GM12878 (cell line): ENCODE measurements around the gene SRPRB. TPM values are rescaled to one million over a fixed set of nuclear protein-coding genes. Genes with fewer than 3 reads are reported as not detected.

ENCODE experiments used
- ATAC-seq: fragments of 200-7000 bp; cut with Tn5 transposase; 3 replicates; pipeline ENCODE4 v1.9.1; 2020; ENCODE audit warnings: mild to moderate bottlenecking, moderate library complexity
- BruUV-seq: library from RNA; stranded (reverse); fragments of 400-500 nt; replicated peaks from 2 replicates; lab custom pipeline; 2021; lab: Mats Ljungman, UMichigan
- CTCF ChIA-PET: fragments of 300-600 bp; sonication (Branson Sonifier 250); formaldehyde crosslinking; extraction: SDS; loops from one replicate; lab custom pipeline; 2021; ENCODE audit warnings: inconsistent platforms; lab: Yijun Ruan, JAX
- POLR2A ChIA-PET: fragments of 350-600 bp; formaldehyde crosslinking; extraction: SDS; loops from one replicate; lab custom pipeline; 2021; ENCODE audit warnings: inconsistent platforms; lab: Charles Lee
- RAD21 ChIA-PET: fragments of 300-600 bp; sonication (Branson Sonifier 250); formaldehyde crosslinking; loops from one replicate; lab custom pipeline; 2023; ENCODE audit warnings: antibody characterized with exemption; ENCODE audit not compliant: unreplicated experiment; lab: Charles Lee
- SMC1A ChIA-PET: fragments of 300-600 bp; sonication (Branson Sonifier 250); formaldehyde crosslinking; loops from one replicate; lab custom pipeline; 2023; ENCODE audit not compliant: unreplicated experiment, uncharacterized antibody; lab: Charles Lee
- DNase-seq: peaks from one replicate; pipeline ENCODE4 v3.0.0-alpha.2; 2011; ENCODE audit warnings: low read depth, low spot score
- FAIRE-seq: peaks from 3 replicates; lab custom pipeline; 2011; peaks lifted over from hg19 to GRCh38; lab: Jason Lieb, UNC
- H2AFZ ChIP-seq: 2 replicates; pipeline ENCODE4 v1.6.0; 2011; ENCODE audit warnings: low read depth, low read length, control low read depth; ENCODE audit not compliant: control insufficient read depth
- H3K27ac ChIP-seq: 2 replicates; pipeline ENCODE4 v1.5.1; 2011; ENCODE audit warnings: control low read depth; ENCODE audit not compliant: control insufficient read depth, insufficient read depth
- H3K27me3 ChIP-seq, 2 experiments: replicated peaks in 1 of 2; 2 replicates each; pipeline versions ENCODE4 v1.6.0 to v1.6.1; 2011; ENCODE audit warnings: low read length in 1 of 2; ENCODE audit not compliant: control insufficient read depth in 2 of 2, insufficient read depth in 2 of 2
- H3K36me3 ChIP-seq, 2 experiments: 2 replicates each; pipeline ENCODE4 v1.5.1; 2011; ENCODE audit warnings: low read length in 1 of 2; ENCODE audit not compliant: control insufficient read depth in 2 of 2, insufficient read depth in 2 of 2
- H3K4me1 ChIP-seq: 2 replicates; pipeline ENCODE4 v1.6.1; 2011; ENCODE audit warnings: mild to moderate bottlenecking, low read length, moderate library complexity, mixed read lengths; ENCODE audit not compliant: control insufficient read depth, insufficient read depth
- H3K4me2 ChIP-seq: 2 replicates; pipeline ENCODE4 v1.6.0; 2011; ENCODE audit warnings: control low read depth; ENCODE audit not compliant: control insufficient read depth, insufficient read depth
- H3K4me3 ChIP-seq: fragments of 200-600 bp; sonication (generic); 2 replicates; pipeline ENCODE4 v1.5.1; 2016
- H3K79me2 ChIP-seq: 2 replicates; pipeline ENCODE4 v1.6.0; 2011; ENCODE audit warnings: low read length; ENCODE audit not compliant: control insufficient read depth, insufficient read depth
- H3K9ac ChIP-seq: 2 replicates; pipeline ENCODE4 v1.8.0; 2011; ENCODE audit warnings: low read length, control low read depth, mixed read lengths; ENCODE audit not compliant: control insufficient read depth, insufficient read depth
- H3K9me3 ChIP-seq: replicated peaks from 3 replicates; pipeline ENCODE4 v1.5.1; 2011; ENCODE audit warnings: mild to moderate bottlenecking, low read length; ENCODE audit not compliant: control insufficient read depth, insufficient read depth
- H4K20me1 ChIP-seq: 2 replicates; pipeline ENCODE4 v1.6.0; 2011; ENCODE audit not compliant: control insufficient read depth, insufficient read depth
- BHLHE40 ChIP-seq, 2 experiments: fragments of 450-650 bp in 1 of 2; IDR thresholded peaks; 2 replicates each; pipeline ENCODE4 v1.6.1; 2011 to 2017; ENCODE audit warnings: low read depth in 2 of 2, borderline replicate concordance in 1 of 2, improper control_type of control experiment in 1 of 2, low read length in 1 of 2, mild to moderate bottlenecking in 1 of 2
- CHD4 ChIP-seq: fragments of 200-600 bp; sonication (generic); IDR thresholded peaks from 2 replicates; pipeline ENCODE4 v1.6.1; 2016; ENCODE audit warnings: mild to moderate bottlenecking
- GATAD2B ChIP-seq: fragments of 450-650 bp; conservative IDR thresholded peaks from 2 replicates; pipeline ENCODE4 v1.6.1; 2017; ENCODE audit warnings: low read depth, mild to moderate bottlenecking, moderate library complexity
- HDAC2 ChIP-seq: fragments of 200-600 bp; sonication (generic); IDR thresholded peaks from 2 replicates; pipeline ENCODE4 v1.6.1; 2017
- IKZF2 ChIP-seq, 2 experiments: fragments of 450-650 bp; IDR thresholded peaks; 2 replicates each; pipeline ENCODE4 v1.6.1; 2017; ENCODE audit warnings: mild to moderate bottlenecking in 2 of 2, moderate library complexity in 2 of 2
- NRF1 ChIP-seq: conservative IDR thresholded peaks from 2 replicates; pipeline ENCODE4 v1.6.1; 2011; ENCODE audit warnings: mild to moderate bottlenecking, low read depth, low read length, improper control_type of control experiment
- SMAD5 ChIP-seq: IDR thresholded peaks from 2 replicates; pipeline ENCODE4 v1.6.1; 2016; ENCODE audit warnings: antibody characterized with exemption, low read depth
- TARDBP ChIP-seq: IDR thresholded peaks from 2 replicates; pipeline ENCODE4 v1.6.1; 2016; ENCODE audit warnings: borderline replicate concordance
- YY1 ChIP-seq: IDR thresholded peaks from 2 replicates; pipeline ENCODE4 v1.6.1; 2011; ENCODE audit warnings: low read depth, mild to moderate bottlenecking, low read length
- ZNF274 ChIP-seq: IDR thresholded peaks from one replicate; pipeline ENCODE4 v1.8.0; 2011; ENCODE audit not compliant: insufficient read length, insufficient read depth
- ZZZ3 ChIP-seq: IDR thresholded peaks from 2 replicates; pipeline ENCODE4 v1.6.1; 2011; ENCODE audit warnings: low read depth; ENCODE audit not compliant: control insufficient read depth, insufficient read length
- WGBS: methylation state at CpG from one replicate; pipeline ENCODE4 v1.1.6; 2016; ENCODE audit warnings: low lambda C conversion rate; ENCODE audit not compliant: insufficient replicate concordance, insufficient coverage; ENCODE audit errors: missing lambda C conversion rate; 5-methylcytosine and 5-hydroxymethylcytosine counted together
- in situ Hi-C: fragments of 300-500 bp; cut with MboI; formaldehyde crosslinking; loops from 9 replicates; pipeline ENCODE4 v1.14.3; 2018; ENCODE audit warnings: mixed read lengths
- intact Hi-C: fragments of 100-400 bp; cut with micrococcal nuclease; formaldehyde crosslinking; loops from one replicate; pipeline ENCODE4 v1.14.2; 2022; ENCODE audit not compliant: unreplicated experiment
- polyA plus RNA-seq, 11 experiments: library from polyadenylated mRNA; depleted of rRNA in 4 of 11; unstranded in 6 of 11; stranded (reverse) in 5 of 11; fragments of >200 nt; fragmentation: Nextera tagmentation in 4 of 11; fragmentation: Illumina TruSeq in 1 of 11; extraction: Ambion mirVana in 4 of 11; extraction: Trizol in 1 of 11; gene quantifications; 1 replicate in 1 of 11; 2 replicates in 10 of 11; pipeline versions ENCODE4 v1.2.1 to v1.2.3, GENCODE V29; 2011 to 2016; ENCODE audit warnings: inconsistent platforms in 2 of 11, missing spikeins in 2 of 11, low read depth in 1 of 11
- total RNA-seq, 4 experiments: library from RNA; depleted of rRNA in 3 of 4; stranded (reverse); fragments of >200 nt in 3 of 4; fragmentation: Illumina TruSeq in 1 of 4; extraction: Trizol in 1 of 4; gene quantifications; 2 replicates each; pipeline versions ENCODE4 v1.2.1 to v1.2.3, GENCODE V29; 2013 to 2021
- TF ChIP-seq, protein P1 (sequence below): IDR thresholded peaks from 2 replicates; pipeline ENCODE4 v1.6.1; 2011; ENCODE audit warnings: borderline replicate concordance, low read depth, mild to moderate bottlenecking, moderate library complexity, low read length; ENCODE audit not compliant: insufficient read depth, poor library complexity, severe bottlenecking
- TF ChIP-seq, protein P2 (sequence below): fragments of 450-650 bp; formaldehyde crosslinking; IDR thresholded peaks from 2 replicates; pipeline ENCODE4 v1.5.0; 2022; ENCODE audit warnings: mild to moderate bottlenecking, missing genetic modification characterization
- TF ChIP-seq, protein P3 (sequence below): fragments of 450-650 bp; IDR thresholded peaks from 2 replicates; pipeline ENCODE4 v1.6.1; 2017; ENCODE audit warnings: borderline replicate concordance
- TF ChIP-seq, protein P4 (sequence below): IDR thresholded peaks from 2 replicates; pipeline ENCODE4 v1.6.1; 2012; ENCODE audit warnings: low read depth, low read length, improper control_type of control experiment

SRPRB gene
- total and polyA plus RNA-seq, 10 of the 15 experiments (the other 5 are each of a cell fraction or from before 2014, with no cell fraction given) = 30.6 to 107 (median 46.6) TPM

DNA sequence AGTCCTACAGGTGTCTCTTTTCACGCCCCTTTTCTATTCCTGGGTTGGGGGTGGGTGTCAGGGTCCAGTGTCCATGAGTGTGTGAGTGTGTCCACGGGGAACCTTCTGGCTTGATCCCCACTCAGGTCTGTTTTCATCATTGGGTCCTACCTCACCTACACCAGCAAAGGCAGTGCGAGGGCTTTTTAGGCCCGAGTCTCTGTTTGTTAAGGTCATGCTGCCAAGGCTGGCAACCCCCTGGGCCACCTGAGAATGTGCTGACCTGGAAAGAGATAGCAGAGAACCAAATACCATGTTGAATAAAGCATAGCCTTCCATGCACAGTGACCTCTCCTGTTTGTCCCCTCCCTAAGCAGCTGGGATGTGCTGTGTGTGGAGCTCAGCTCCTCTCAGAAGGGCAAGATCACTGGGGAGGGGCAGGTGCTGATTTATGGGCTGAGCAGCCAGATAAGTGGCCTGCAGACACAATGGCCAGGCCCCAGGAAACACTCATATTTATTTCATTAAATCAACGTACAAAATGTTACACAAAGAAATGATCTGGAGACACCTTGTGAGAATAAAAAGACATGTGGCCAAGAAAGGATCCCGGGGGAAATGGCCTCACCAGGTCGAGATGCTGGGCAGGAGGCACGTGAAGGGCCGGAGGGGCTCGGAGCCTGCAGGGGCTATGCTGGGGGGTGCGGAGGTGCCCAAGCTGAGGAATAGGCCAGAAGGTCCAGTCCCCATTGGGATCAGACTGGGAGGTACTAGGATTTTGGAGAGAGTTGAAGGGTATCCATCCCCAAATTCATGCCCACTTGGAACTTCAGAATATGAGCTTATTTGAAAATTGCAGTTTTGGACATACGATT lies 54.0 kb downstream of the SRPRB start:
- no peaks in the 10 kb centered on the region for H3K36me3 ChIP-seq
- no peaks in the 10 kb centered on the region; a peak in 2 of 4 replicates for H3K27me3 ChIP-seq
- SMC1A ChIA-PET = no interaction called here
- WGBS = 48% methylated on average over 12 of the region's 12 CpGs
- H4K20me1 ChIP-seq = no peaks in the 10 kb centered on the region
- no peak for TF ChIP-seq YY1
- TF ChIP-seq ZNF274 = no peak
- TF ChIP-seq, protein P1, sequence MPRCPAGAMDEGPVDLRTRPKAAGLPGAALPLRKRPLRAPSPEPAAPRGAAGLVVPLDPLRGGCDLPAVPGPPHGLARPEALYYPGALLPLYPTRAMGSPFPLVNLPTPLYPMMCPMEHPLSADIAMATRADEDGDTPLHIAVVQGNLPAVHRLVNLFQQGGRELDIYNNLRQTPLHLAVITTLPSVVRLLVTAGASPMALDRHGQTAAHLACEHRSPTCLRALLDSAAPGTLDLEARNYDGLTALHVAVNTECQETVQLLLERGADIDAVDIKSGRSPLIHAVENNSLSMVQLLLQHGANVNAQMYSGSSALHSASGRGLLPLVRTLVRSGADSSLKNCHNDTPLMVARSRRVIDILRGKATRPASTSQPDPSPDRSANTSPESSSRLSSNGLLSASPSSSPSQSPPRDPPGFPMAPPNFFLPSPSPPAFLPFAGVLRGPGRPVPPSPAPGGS = no peak
- no peak for TF ChIP-seq ZZZ3
- TF ChIP-seq TARDBP = no peak
- TF ChIP-seq HDAC2 = no peak
- TF ChIP-seq SMAD5 = no peak
- no peak for TF ChIP-seq BHLHE40 (IDR thresholded peaks at IDR 0.05; ENCODE audit: borderline replicate concordance in 1 of 2, low read depth in 2 of 2, low read length in 1 of 2)
- TF ChIP-seq CHD4 = no peak
- TF ChIP-seq, protein P2, sequence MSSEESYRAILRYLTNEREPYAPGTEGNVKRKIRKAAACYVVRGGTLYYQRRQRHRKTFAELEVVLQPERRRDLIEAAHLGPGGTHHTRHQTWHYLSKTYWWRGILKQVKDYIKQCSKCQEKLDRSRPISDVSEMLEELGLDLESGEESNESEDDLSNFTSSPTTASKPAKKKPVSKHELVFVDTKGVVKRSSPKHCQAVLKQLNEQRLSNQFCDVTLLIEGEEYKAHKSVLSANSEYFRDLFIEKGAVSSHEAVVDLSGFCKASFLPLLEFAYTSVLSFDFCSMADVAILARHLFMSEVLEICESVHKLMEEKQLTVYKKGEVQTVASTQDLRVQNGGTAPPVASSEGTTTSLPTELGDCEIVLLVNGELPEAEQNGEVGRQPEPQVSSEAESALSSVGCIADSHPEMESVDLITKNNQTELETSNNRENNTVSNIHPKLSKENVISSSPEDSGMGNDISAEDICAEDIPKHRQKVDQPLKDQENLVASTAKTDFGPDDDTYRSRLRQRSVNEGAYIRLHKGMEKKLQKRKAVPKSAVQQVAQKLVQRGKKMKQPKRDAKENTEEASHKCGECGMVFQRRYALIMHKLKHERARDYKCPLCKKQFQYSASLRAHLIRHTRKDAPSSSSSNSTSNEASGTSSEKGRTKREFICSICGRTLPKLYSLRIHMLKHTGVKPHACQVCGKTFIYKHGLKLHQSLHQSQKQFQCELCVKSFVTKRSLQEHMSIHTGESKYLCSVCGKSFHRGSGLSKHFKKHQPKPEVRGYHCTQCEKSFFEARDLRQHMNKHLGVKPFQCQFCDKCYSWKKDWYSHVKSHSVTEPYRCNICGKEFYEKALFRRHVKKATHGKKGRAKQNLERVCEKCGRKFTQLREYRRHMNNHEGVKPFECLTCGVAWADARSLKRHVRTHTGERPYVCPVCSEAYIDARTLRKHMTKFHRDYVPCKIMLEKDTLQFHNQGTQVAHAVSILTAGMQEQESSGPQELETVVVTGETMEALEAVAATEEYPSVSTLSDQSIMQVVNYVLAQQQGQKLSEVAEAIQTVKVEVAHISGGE (CRISPR knock-in tag) = no peak
- TF ChIP-seq, protein P3, sequence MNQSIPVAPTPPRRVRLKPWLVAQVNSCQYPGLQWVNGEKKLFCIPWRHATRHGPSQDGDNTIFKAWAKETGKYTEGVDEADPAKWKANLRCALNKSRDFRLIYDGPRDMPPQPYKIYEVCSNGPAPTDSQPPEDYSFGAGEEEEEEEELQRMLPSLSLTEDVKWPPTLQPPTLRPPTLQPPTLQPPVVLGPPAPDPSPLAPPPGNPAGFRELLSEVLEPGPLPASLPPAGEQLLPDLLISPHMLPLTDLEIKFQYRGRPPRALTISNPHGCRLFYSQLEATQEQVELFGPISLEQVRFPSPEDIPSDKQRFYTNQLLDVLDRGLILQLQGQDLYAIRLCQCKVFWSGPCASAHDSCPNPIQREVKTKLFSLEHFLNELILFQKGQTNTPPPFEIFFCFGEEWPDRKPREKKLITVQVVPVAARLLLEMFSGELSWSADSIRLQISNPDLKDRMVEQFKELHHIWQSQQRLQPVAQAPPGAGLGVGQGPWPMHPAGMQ = no peak
- TF ChIP-seq GATAD2B = no peak
- TF ChIP-seq NRF1 = no peak
- no peak for TF ChIP-seq IKZF2 (IDR thresholded peaks at IDR 0.05)
- TF ChIP-seq, protein P4, sequence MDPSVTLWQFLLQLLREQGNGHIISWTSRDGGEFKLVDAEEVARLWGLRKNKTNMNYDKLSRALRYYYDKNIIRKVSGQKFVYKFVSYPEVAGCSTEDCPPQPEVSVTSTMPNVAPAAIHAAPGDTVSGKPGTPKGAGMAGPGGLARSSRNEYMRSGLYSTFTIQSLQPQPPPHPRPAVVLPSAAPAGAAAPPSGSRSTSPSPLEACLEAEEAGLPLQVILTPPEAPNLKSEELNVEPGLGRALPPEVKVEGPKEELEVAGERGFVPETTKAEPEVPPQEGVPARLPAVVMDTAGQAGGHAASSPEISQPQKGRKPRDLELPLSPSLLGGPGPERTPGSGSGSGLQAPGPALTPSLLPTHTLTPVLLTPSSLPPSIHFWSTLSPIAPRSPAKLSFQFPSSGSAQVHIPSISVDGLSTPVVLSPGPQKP = no peak
- TF ChIP-seq, all 136 proteins: peak for 0
- no peak for ATAC-seq
- Histone ChIP-seq H3K4me2 (no peak overlapping the region), H3K9me3 (no peaks in the 10 kb centered on the region), H3K9ac (no peak overlapping the region), H3K4me3 (no peak overlapping the region), H2AFZ (no peak overlapping the region), H3K27ac (no peak overlapping the region), H3K4me1 (peaks cover 21% of the 10 kb centered on the region), H3K79me2 (no peaks in the 10 kb centered on the region)
- in situ Hi-C loops = no loop called here
- ChIA-PET RAD21 (no interaction called here), POLR2A (no interaction called here), CTCF (no interaction called here)
- no TSS peak for BruUV-seq
- FAIRE-seq = no peak
- intact Hi-C loops = no loop called here
- no peak for DNase-seq
